Fibroblast of lung (primary cell): Measurements from ENCODE around the gene USPL1. TPM values are rescaled to one million over a fixed set of nuclear protein-coding genes. Genes with fewer than 3 reads are reported as not detected.
"Not testable (repeated sequence)": the region's sequence is repeated elsewhere in the genome, so short reads cannot be mapped to it uniquely, and the experiment has no call there.

Source experiments
- DNase-seq, 2 donors: peaks; one replicate each; pipeline versions ENCODE4 v3.0.0 to v3.0.0-alpha.2; 2010; ENCODE audit warnings: low read depth in 2 of 2
- H2AFZ ChIP-seq: 2 replicates; pipeline ENCODE4 v1.5.1; 2012; ENCODE audit warnings: low read length, control low read depth, inconsistent platforms
- H3K27ac ChIP-seq: 2 replicates; pipeline ENCODE4 v1.5.1; 2011; ENCODE audit warnings: low read length, control low read depth; ENCODE audit not compliant: insufficient read depth
- H3K27me3 ChIP-seq: 2 replicates; pipeline ENCODE4 v1.5.1; 2011; ENCODE audit warnings: mild to moderate bottlenecking, low read length; ENCODE audit not compliant: control insufficient read depth, insufficient read depth
- H3K36me3 ChIP-seq: 2 replicates; pipeline ENCODE4 v1.5.1; 2011; ENCODE audit warnings: low read length; ENCODE audit not compliant: control insufficient read depth, insufficient read depth
- H3K4me1 ChIP-seq: 2 replicates; pipeline ENCODE4 v1.5.1; 2011; ENCODE audit warnings: low read length; ENCODE audit not compliant: control insufficient read depth, insufficient read depth; ENCODE audit errors: extremely low read depth
- H3K4me2 ChIP-seq: 2 replicates; pipeline ENCODE4 v1.5.1; 2011; ENCODE audit warnings: low read length, control low read depth; ENCODE audit not compliant: insufficient read depth; ENCODE audit errors: extremely low read depth
- H3K4me3 ChIP-seq, 4 experiments: fragments of 200-600 bp in 1 of 4; sonication (generic) in 1 of 4; replicated peaks in 1 of 4; 2 replicates each; pipeline ENCODE4 v1.5.1; 2011 to 2016; ENCODE audit warnings: low read length in 4 of 4, low read depth in 3 of 4, mild to moderate bottlenecking in 3 of 4, control low read depth in 2 of 4, inconsistent platforms in 1 of 4, mixed read lengths in 1 of 4; ENCODE audit not compliant: insufficient read depth in 1 of 4; ENCODE audit errors: control extremely low read depth in 1 of 4
- H3K79me2 ChIP-seq: 2 replicates; pipeline ENCODE4 v1.5.1; 2012; ENCODE audit warnings: mild to moderate bottlenecking, low read length, inconsistent platforms; ENCODE audit not compliant: control insufficient read depth, insufficient read depth
- H3K9ac ChIP-seq: 2 replicates; pipeline ENCODE4 v1.5.1; 2011; ENCODE audit warnings: mild to moderate bottlenecking, low read length, control low read depth; ENCODE audit not compliant: insufficient read depth
- H3K9me3 ChIP-seq: 2 replicates; pipeline ENCODE4 v1.5.1; 2012; ENCODE audit warnings: low read depth, low read length; ENCODE audit not compliant: control insufficient read depth, insufficient read depth
- H4K20me1 ChIP-seq: 2 replicates; pipeline ENCODE4 v1.5.1; 2011; ENCODE audit warnings: low read length; ENCODE audit not compliant: control insufficient read depth, insufficient read depth; ENCODE audit errors: extremely low read depth
- EZH2 ChIP-seq: IDR thresholded peaks from 2 replicates; pipeline ENCODE4 v1.5.1; 2012; ENCODE audit warnings: low read length, control low read depth, mild to moderate bottlenecking; ENCODE audit errors: missing control alignments
- polyA plus RNA-seq, 2 donors: library from polyadenylated mRNA; depleted of rRNA in 1 of 2; stranded (reverse) in 1 of 2; unstranded in 1 of 2; fragments of >200 nt; gene quantifications; 2 replicates each; pipeline ENCODE4 v1.2.1, GENCODE V29; 2011 to 2012; ENCODE audit warnings: missing spikeins in 1 of 2
- total RNA-seq: library from RNA; depleted of rRNA; stranded (reverse); fragments of >200 nt; gene quantifications from 2 replicates; pipeline ENCODE4 v1.2.1, GENCODE V29; 2014
- TF ChIP-seq, protein P1 (sequence below), 2 donors: IDR thresholded peaks in 1 of 2; conservative IDR thresholded peaks in 1 of 2; 1 replicate in 1 of 2; 2 replicates in 1 of 2; pipeline ENCODE4 v1.5.1; 2011 to 2012; ENCODE audit warnings: low read length in 2 of 2, control low read depth in 1 of 2, inconsistent platforms in 1 of 2, low read depth in 1 of 2, mild to moderate bottlenecking in 1 of 2

Gene USPL1
- total and polyA plus RNA-seq, 2 donors (not counting 1 experiment from before 2014, with no cell fraction given), result 12.4 to 17.7 TPM

DNA sequence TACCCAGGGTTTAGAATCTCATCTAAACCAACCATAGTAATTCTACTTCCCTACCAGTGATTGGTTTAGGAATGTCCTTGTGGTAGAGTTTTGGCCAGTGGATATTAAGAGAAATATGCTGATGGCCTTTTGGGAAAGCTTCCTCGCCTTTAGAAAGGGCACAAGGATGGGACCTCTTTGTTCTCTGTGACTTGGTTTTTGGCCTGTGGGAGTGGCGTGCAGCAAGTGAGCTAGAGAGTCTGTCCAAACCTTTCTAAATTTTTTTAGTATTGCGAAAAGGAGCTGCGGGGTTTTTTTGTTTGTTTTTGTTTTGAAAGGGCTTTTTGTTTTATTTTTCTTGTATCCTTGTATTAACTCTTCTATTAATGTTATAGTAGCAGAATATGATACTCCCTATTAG is 20.6 kb downstream of the USPL1 start:
- Histone ChIP-seq H3K36me3 (peaks cover 6% of the 10 kb centered on the region), H4K20me1 (no peaks in the 10 kb centered on the region), H3K4me2 (no peak overlapping the region), H3K27me3 (no peaks in the 10 kb centered on the region), H2AFZ (no peak overlapping the region), H3K9ac (no peak overlapping the region), H3K4me3 (no peak overlapping the region), H3K4me1 (no peaks in the 10 kb centered on the region), H3K79me2 (peaks cover 34% of the 10 kb centered on the region), H3K9me3 (no peaks in the 10 kb centered on the region), H3K27ac (no peak overlapping the region)
- TF ChIP-seq, protein P1, sequence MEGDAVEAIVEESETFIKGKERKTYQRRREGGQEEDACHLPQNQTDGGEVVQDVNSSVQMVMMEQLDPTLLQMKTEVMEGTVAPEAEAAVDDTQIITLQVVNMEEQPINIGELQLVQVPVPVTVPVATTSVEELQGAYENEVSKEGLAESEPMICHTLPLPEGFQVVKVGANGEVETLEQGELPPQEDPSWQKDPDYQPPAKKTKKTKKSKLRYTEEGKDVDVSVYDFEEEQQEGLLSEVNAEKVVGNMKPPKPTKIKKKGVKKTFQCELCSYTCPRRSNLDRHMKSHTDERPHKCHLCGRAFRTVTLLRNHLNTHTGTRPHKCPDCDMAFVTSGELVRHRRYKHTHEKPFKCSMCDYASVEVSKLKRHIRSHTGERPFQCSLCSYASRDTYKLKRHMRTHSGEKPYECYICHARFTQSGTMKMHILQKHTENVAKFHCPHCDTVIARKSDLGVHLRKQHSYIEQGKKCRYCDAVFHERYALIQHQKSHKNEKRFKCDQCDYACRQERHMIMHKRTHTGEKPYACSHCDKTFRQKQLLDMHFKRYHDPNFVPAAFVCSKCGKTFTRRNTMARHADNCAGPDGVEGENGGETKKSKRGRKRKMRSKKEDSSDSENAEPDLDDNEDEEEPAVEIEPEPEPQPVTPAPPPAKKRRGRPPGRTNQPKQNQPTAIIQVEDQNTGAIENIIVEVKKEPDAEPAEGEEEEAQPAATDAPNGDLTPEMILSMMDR (conservative IDR thresholded peaks at IDR 0.05 in 1 of 2, IDR thresholded peaks at IDR 0.05 in 1 of 2; ENCODE audit: low read depth in 1 of 2, low read length in 2 of 2), result no peak
- TF ChIP-seq EZH2, result no peak
- no peak for DNase-seq

DNA sequence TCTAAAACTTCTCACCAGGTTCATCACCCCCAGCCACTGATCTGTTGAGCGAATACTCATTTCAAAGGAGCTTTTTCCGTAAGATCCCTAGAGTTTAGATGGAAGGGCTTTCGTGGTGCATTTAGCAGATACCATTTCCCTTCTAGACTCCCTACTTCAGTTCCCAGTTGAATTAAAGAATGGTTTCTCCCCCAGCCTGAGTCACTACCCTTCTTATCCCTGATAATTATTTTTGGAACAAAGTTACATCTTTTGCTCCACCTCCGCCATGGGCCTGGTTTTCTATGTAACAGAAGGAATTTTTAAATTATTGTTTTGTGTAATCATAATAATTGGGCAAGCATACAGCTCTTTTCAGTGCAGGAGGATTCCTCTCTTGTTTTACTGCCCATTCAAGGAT is 22.0 kb downstream of the USPL1 start:
- H3K4me3 ChIP-seq, result no peak overlapping the region
- H3K36me3 ChIP-seq, result peaks cover 7% of the 10 kb centered on the region
- no peaks in the 10 kb centered on the region for H3K4me1 ChIP-seq
- no peak overlapping the region for H3K4me2 ChIP-seq
- TF ChIP-seq EZH2, result no peak
- TF ChIP-seq, protein P1 (conservative IDR thresholded peaks at IDR 0.05 in 1 of 2, IDR thresholded peaks at IDR 0.05 in 1 of 2; ENCODE audit: low read depth in 1 of 2, low read length in 2 of 2), result no peak
- H3K27ac ChIP-seq, result no peak overlapping the region
- peak in 1 of 2 donors; percentile 71 for DNase-seq
- no peak overlapping the region for H3K9ac ChIP-seq
- no peaks in the 10 kb centered on the region for H3K27me3 ChIP-seq
- no peaks in the 10 kb centered on the region for H3K9me3 ChIP-seq
- H4K20me1 ChIP-seq, result no peaks in the 10 kb centered on the region
- peaks cover 21% of the 10 kb centered on the region for H3K79me2 ChIP-seq
- no peak overlapping the region for H2AFZ ChIP-seq

DNA sequence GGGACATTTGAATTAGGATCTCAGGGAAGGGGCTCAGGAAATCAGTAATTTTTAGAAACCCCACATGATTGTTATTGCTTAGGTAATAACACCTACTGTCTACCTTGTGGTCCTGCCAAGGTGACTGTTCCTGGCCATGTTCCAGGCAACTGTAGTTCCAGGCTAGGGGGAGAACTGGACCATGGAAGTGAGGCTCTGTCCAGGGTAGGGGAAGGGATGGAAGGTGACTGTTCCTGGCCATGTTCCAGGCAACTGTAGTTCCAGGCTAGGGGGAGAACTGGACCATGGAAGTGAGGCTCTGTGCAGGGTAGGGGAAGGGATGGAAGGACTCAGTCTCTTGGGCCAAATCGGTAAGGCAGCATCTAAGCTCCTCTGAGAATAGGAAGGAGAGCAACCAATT is 23.5 kb downstream of the USPL1 start:
- DNase-seq, H3K9me3 ChIP-seq, H3K4me1 ChIP-seq, H3K27me3 ChIP-seq, H4K20me1 ChIP-seq, H3K27ac ChIP-seq, H3K4me2 ChIP-seq, H2AFZ ChIP-seq, H3K4me3 ChIP-seq, H3K79me2 ChIP-seq, H3K9ac ChIP-seq: not testable (repeated sequence)
- H3K36me3 ChIP-seq, result peaks cover 10% of the 10 kb centered on the region
